Keratinocyte (primary cell): ENCODE results near the gene PCK2. TPM values are rescaled to one million over a fixed set of nuclear protein-coding genes. Genes with fewer than 3 reads are reported as not detected.

Experiments
- DNase-seq: peaks from one replicate; pipeline ENCODE4 v3.0.0-alpha.2; 2011; ENCODE audit warnings: low read depth, missing footprints, low spot score
- FAIRE-seq: peaks from 2 replicates; lab custom pipeline; 2011; peaks lifted over from hg19 to GRCh38; lab: Jason Lieb, UNC
- H2AFZ ChIP-seq: 2 replicates; pipeline ENCODE4 v1.6.0; 2012; ENCODE audit warnings: low read length, control low read depth, inconsistent platforms; ENCODE audit not compliant: control insufficient read depth
- H3K27ac ChIP-seq: 2 replicates; pipeline ENCODE4 v1.5.1; 2011; ENCODE audit warnings: low read length; ENCODE audit not compliant: control insufficient read depth, insufficient read depth
- H3K27me3 ChIP-seq: 3 replicates; pipeline ENCODE4 v1.6.0; 2011; ENCODE audit warnings: low read length; ENCODE audit not compliant: control insufficient read depth, insufficient read depth; ENCODE audit errors: extremely low read depth
- H3K36me3 ChIP-seq, 2 experiments: 2 replicates in 1 of 2; 3 replicates in 1 of 2; pipeline ENCODE4 v1.5.1; 2011; ENCODE audit warnings: low read length in 2 of 2, mild to moderate bottlenecking in 1 of 2; ENCODE audit not compliant: control insufficient read depth in 2 of 2, insufficient read depth in 2 of 2; ENCODE audit errors: extremely low read depth in 1 of 2
- H3K4me1 ChIP-seq: 3 replicates; pipeline ENCODE4 v1.5.1; 2011; ENCODE audit warnings: low read length; ENCODE audit not compliant: control insufficient read depth, insufficient read depth; ENCODE audit errors: extremely low read depth
- H3K4me2 ChIP-seq: 3 replicates; pipeline ENCODE4 v1.6.0; 2011; ENCODE audit warnings: low read depth, low read length; ENCODE audit not compliant: control insufficient read depth, insufficient read depth; ENCODE audit errors: extremely low read depth
- H3K4me3 ChIP-seq, 3 experiments: fragments of 200-600 bp in 1 of 3; sonication (generic) in 1 of 3; 2 replicates in 2 of 3; 3 replicates in 1 of 3; pipeline ENCODE4 v1.5.1; 2011 to 2016; ENCODE audit warnings: low read length in 3 of 3, mild to moderate bottlenecking in 3 of 3, control low read depth in 2 of 3, inconsistent platforms in 1 of 3, low read depth in 1 of 3, mixed read lengths in 1 of 3, mixed run types in 1 of 3, moderate library complexity in 1 of 3; ENCODE audit not compliant: control insufficient read depth in 2 of 3, insufficient read depth in 2 of 3; ENCODE audit errors: extremely low read depth in 1 of 3
- H3K79me2 ChIP-seq: 2 replicates; pipeline ENCODE4 v1.6.0; 2012; ENCODE audit warnings: low read length; ENCODE audit not compliant: control insufficient read depth, insufficient read depth
- H3K9ac ChIP-seq: 3 replicates; pipeline ENCODE4 v1.6.0; 2011; ENCODE audit warnings: low read length; ENCODE audit not compliant: control insufficient read depth, insufficient read depth; ENCODE audit errors: extremely low read depth
- H3K9me1 ChIP-seq: 3 replicates; pipeline ENCODE4 v1.6.0; 2011; ENCODE audit warnings: low read length; ENCODE audit not compliant: control insufficient read depth, insufficient read depth; ENCODE audit errors: extremely low read depth
- H3K9me3 ChIP-seq: 2 replicates; pipeline ENCODE4 v1.5.1; 2012; ENCODE audit warnings: low read depth, low read length; ENCODE audit not compliant: control insufficient read depth
- H4K20me1 ChIP-seq: 3 replicates; pipeline ENCODE4 v1.6.0; 2011; ENCODE audit warnings: low read length; ENCODE audit not compliant: control insufficient read depth, insufficient read depth; ENCODE audit errors: extremely low read depth
- CTCF ChIP-seq, 3 experiments: IDR thresholded peaks in 1 of 3; conservative IDR thresholded peaks in 1 of 3; optimal IDR thresholded peaks in 1 of 3; 2 replicates in 2 of 3; 3 replicates in 1 of 3; pipeline versions ENCODE3 to v1.5.1; 2011; ENCODE audit warnings: low read length in 3 of 3, mild to moderate bottlenecking in 3 of 3, moderate library complexity in 2 of 3, control low read depth in 1 of 3, inconsistent platforms in 1 of 3; ENCODE audit not compliant: insufficient read depth in 2 of 3; ENCODE audit errors: extremely low read depth in 1 of 3
- EZH2 ChIP-seq: IDR thresholded peaks from one replicate; pipeline ENCODE4 v1.6.1; 2012; ENCODE audit warnings: inconsistent platforms, mild to moderate bottlenecking, low read length, moderate library complexity
- dilution Hi-C: fragments of 300-500 bp; cut with MboI; formaldehyde crosslinking; loops from one replicate; pipeline ENCODE4 v1.7.0; 2020; ENCODE audit warnings: low sequenced_read_pairs; ENCODE audit not compliant: extremely low pct_ligation_motif_present
- polyA plus RNA-seq, 5 experiments: library from polyadenylated mRNA; depleted of rRNA in 3 of 5; stranded (reverse) in 3 of 5; stranded (forward) in 1 of 5; unstranded in 1 of 5; fragments of >200 nt; gene quantifications; 1 replicate in 1 of 5; 2 replicates in 3 of 5; 3 replicates in 1 of 5; pipeline versions ENCODE4 v1.2.1 to v1.2.3, GENCODE V29; 2011 to 2012; ENCODE audit warnings: missing spikeins in 2 of 5, low read depth in 1 of 5, low replicate concordance in 1 of 5

Gene PCK2
- polyA plus RNA-seq, 1 donor (not counting 4 experiments of a cell fraction or from before 2014, with no cell fraction given), result 16.6 TPM

GRCh38 chr14:24144451-24144850, 50.3 kb downstream of the PCK2 start:
- Histone ChIP-seq H3K79me2 (peaks cover 56% of the 10 kb centered on the region), H3K4me1 (peaks cover 32% of the 10 kb centered on the region), H3K27ac (no peak overlapping the region), H2AFZ (no peak overlapping the region), H3K27me3 (no peaks in the 10 kb centered on the region), H3K36me3 (peaks cover 11 to 21% of the 10 kb centered on the region in 2 experiments), H4K20me1 (no peaks in the 10 kb centered on the region), H3K9me3 (no peaks in the 10 kb centered on the region), H3K4me2 (no peak overlapping the region), H3K4me3 (no peak overlapping the region), H3K9me1 (peaks cover 2% of the 10 kb centered on the region), H3K9ac (no peak overlapping the region)
- DNase-seq (no peak), FAIRE-seq (no peak)
- TF ChIP-seq EZH2 (no peak), CTCF (optimal IDR thresholded peaks at IDR 0.05 in 1 of 3, IDR thresholded peaks at IDR 0.05 in 1 of 3, conservative IDR thresholded peaks at IDR 0.05 in 1 of 3; ENCODE audit: extremely low read depth in 1 of 3, insufficient read depth in 2 of 3, low read length in 3 of 3) (no peak)
- dilution Hi-C loops, result no loop called here

DNA sequence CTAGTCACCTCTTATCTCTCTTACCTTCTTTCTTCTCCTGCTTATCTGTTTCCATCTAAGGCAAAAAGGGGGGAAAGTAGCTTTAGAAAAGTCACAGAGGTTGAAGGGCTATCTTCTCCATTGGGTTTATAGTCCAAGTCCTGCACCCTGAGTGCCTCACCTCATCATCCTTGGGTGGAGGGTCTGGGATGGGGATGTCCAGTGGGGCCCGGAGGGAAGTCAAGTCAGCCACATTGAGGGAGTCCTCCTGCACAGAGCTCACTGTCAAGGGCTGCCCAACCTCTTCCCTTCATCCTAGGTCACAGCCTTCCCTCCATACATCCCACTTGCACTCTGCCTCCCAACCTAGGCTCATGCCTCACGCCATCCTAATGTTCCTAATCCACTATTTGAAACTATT, 51.1 kb downstream of the PCK2 start:
- peak overlapping the region; percentile 93 for H3K4me2 ChIP-seq
- H4K20me1 ChIP-seq, result no peaks in the 10 kb centered on the region
- peaks cover 27% of the 10 kb centered on the region for H3K4me1 ChIP-seq
- dilution Hi-C loops, result no loop called here
- H3K9me1 ChIP-seq, result peaks cover 2% of the 10 kb centered on the region
- DNase-seq (no peak), FAIRE-seq (no peak)
- H3K79me2 ChIP-seq, result peaks cover 59% of the 10 kb centered on the region
- H3K27ac ChIP-seq, result peak overlapping the region; percentile 85
- H3K4me3 ChIP-seq, result peak overlapping the region in 2 of 3 experiments; percentile 79 to 97
- no peaks in the 10 kb centered on the region for H3K27me3 ChIP-seq
- H3K36me3 ChIP-seq, result peaks cover 17 to 29% of the 10 kb centered on the region in 2 experiments
- H3K9me3 ChIP-seq, result no peaks in the 10 kb centered on the region
- H2AFZ ChIP-seq, result no peak overlapping the region
- H3K9ac ChIP-seq, result peak overlapping the region; percentile 88
- TF ChIP-seq CTCF (optimal IDR thresholded peaks at IDR 0.05 in 1 of 3, IDR thresholded peaks at IDR 0.05 in 1 of 3, conservative IDR thresholded peaks at IDR 0.05 in 1 of 3; ENCODE audit: extremely low read depth in 1 of 3, insufficient read depth in 2 of 3, low read length in 3 of 3), result no peak
- no peak for TF ChIP-seq EZH2
